T-helper 1 cell treated with Interleukin-12 subunit alpha and Interleukin-12 subunit beta and Interleukin-4 antibody, amounts not matched to agents 30 μg/mL and 1 μg/mL, for 36 hours (primary cell): ENCODE data around the gene LBX2.

Experiments used
- H3K27ac Mint-ChIP-seq: one replicate; pipeline ENCODE4 v1.8.0; 2021; ENCODE audit warnings: mild to moderate bottlenecking, mixed read lengths
- H3K27me3 Mint-ChIP-seq: one replicate; pipeline ENCODE4 v1.8.0; 2021; ENCODE audit warnings: low read depth, mixed read lengths
- H3K36me3 Mint-ChIP-seq: one replicate; pipeline ENCODE4 v1.8.0; 2021; ENCODE audit warnings: low read depth, mixed read lengths
- H3K4me1 Mint-ChIP-seq: one replicate; pipeline ENCODE4 v1.8.0; 2021; ENCODE audit warnings: low read depth, mixed read lengths
- H3K4me3 Mint-ChIP-seq: one replicate; pipeline ENCODE4 v1.8.0; 2021; ENCODE audit warnings: mild to moderate bottlenecking, moderate library complexity, mixed read lengths
- H3K9me3 Mint-ChIP-seq: one replicate; pipeline ENCODE4 v1.8.0; 2021; ENCODE audit warnings: mixed read lengths

The LBX2 gene

GRCh38 chr2:74530239-74531187, 31.1 kb upstream of the LBX2 start:
- H3K27me3 Mint-ChIP-seq, result no peaks in the 10 kb centered on the region
- peak overlapping the region; percentile 97 for H3K4me3 Mint-ChIP-seq
- H3K27ac Mint-ChIP-seq, result peak overlapping the region; percentile 96
- peaks cover 45% of the 10 kb centered on the region for H3K36me3 Mint-ChIP-seq
- no peaks in the 10 kb centered on the region for H3K9me3 Mint-ChIP-seq
- H3K4me1 Mint-ChIP-seq, result peaks cover 48% of the 10 kb centered on the region

- H3K9me3 Mint-ChIP-seq, result no peaks in the 10 kb centered on the region
- peak within 1 kb of the TSS; percentile 96 for H3K27ac Mint-ChIP-seq
- H3K36me3 Mint-ChIP-seq, result peaks cover 45% of the 10 kb centered on the region
- H3K4me1 Mint-ChIP-seq, result peaks cover 48% of the 10 kb centered on the region
- H3K27me3 Mint-ChIP-seq, result no peaks in the 10 kb centered on the region
- H3K4me3 Mint-ChIP-seq, result peak within 1 kb of the TSS; percentile 97
Measured at GRCh38 chr2:74529357-74530238, 30.2 kb upstream of the LBX2 start, which contains the start of the genes AUP1 and HTRA2. AUP1 (minus strand) TSS chr2:74529706; CDS start chr2:74529629, 77 bp downstream. HTRA2 (plus strand) TSS chr2:74529933; CDS start chr2:74530007, 74 bp downstream.

GRCh38 chr2:74528600-74529356, 29.4 kb upstream of the LBX2 start:
- Mint-ChIP-seq H3K4me3 (peak overlapping the region; percentile 97), H3K4me1 (peaks cover 46% of the 10 kb centered on the region), H3K27ac (peak overlapping the region; percentile 96), H3K9me3 (no peaks in the 10 kb centered on the region), H3K27me3 (no peaks in the 10 kb centered on the region), H3K36me3 (peaks cover 42% of the 10 kb centered on the region)

GRCh38 chr2:74527741-74528140, 28.3 kb upstream of the LBX2 start:
- H3K9me3 Mint-ChIP-seq, result no peaks in the 10 kb centered on the region
- H3K4me3 Mint-ChIP-seq, result peak overlapping the region; percentile 97
- H3K27ac Mint-ChIP-seq, result peak overlapping the region; percentile 96
- H3K4me1 Mint-ChIP-seq, result peaks cover 45% of the 10 kb centered on the region
- H3K36me3 Mint-ChIP-seq, result peaks cover 42% of the 10 kb centered on the region
- H3K27me3 Mint-ChIP-seq, result no peaks in the 10 kb centered on the region

GRCh38 chr2:74526649-74527230, 27.3 kb upstream of the LBX2 start:
- Mint-ChIP-seq H3K4me3 (no peak overlapping the region), H3K36me3 (peaks cover 35% of the 10 kb centered on the region), H3K27me3 (no peaks in the 10 kb centered on the region), H3K9me3 (no peaks in the 10 kb centered on the region), H3K4me1 (peaks cover 35% of the 10 kb centered on the region), H3K27ac (peak overlapping the region; percentile 7)

GRCh38 chr2:74525717-74526648, 26.6 kb upstream of the LBX2 start, which contains the start of gene DQX1:
DQX1 (minus strand) TSS chr2:74526231; CDS start chr2:74525729, 502 bp downstream.
- Mint-ChIP-seq H3K27ac (peak within 1 kb of the TSS; percentile 7), H3K4me3 (peak within 1 kb of the TSS; percentile 11), H3K9me3 (no peaks in the 10 kb centered on the region), H3K4me1 (peaks cover 27% of the 10 kb centered on the region), H3K36me3 (peaks cover 34% of the 10 kb centered on the region), H3K27me3 (no peaks in the 10 kb centered on the region)

- peaks cover 4% of the 10 kb centered on the region for H3K27me3 Mint-ChIP-seq
- no peak overlapping the region for H3K27ac Mint-ChIP-seq
- peaks cover 25% of the 10 kb centered on the region for H3K4me1 Mint-ChIP-seq
- peaks cover 32% of the 10 kb centered on the region for H3K36me3 Mint-ChIP-seq
- H3K9me3 Mint-ChIP-seq, result no peaks in the 10 kb centered on the region
- no peak overlapping the region for H3K4me3 Mint-ChIP-seq
Measured at GRCh38 chr2:74524955-74525716, 25.7 kb upstream of the LBX2 start.

- H3K9me3 Mint-ChIP-seq, result no peaks in the 10 kb centered on the region
- H3K27me3 Mint-ChIP-seq, result peaks cover 15% of the 10 kb centered on the region
- H3K36me3 Mint-ChIP-seq, result peaks cover 32% of the 10 kb centered on the region
- no peak overlapping the region for H3K27ac Mint-ChIP-seq
- no peak overlapping the region for H3K4me3 Mint-ChIP-seq
- peaks cover 24% of the 10 kb centered on the region for H3K4me1 Mint-ChIP-seq
Measured at GRCh38 chr2:74524005-74524404, 24.6 kb upstream of the LBX2 start.

GRCh38 chr2:74522516-74522915, 23.1 kb upstream of the LBX2 start:
- Mint-ChIP-seq H3K36me3 (peaks cover 19% of the 10 kb centered on the region), H3K4me3 (no peak overlapping the region), H3K9me3 (no peaks in the 10 kb centered on the region), H3K4me1 (peaks cover 12% of the 10 kb centered on the region), H3K27ac (no peak overlapping the region), H3K27me3 (peaks cover 30% of the 10 kb centered on the region)

- Mint-ChIP-seq H3K4me1 (peaks cover 15% of the 10 kb centered on the region), H3K36me3 (peaks cover 8% of the 10 kb centered on the region), H3K4me3 (peak overlapping the region; percentile 73), H3K27ac (peak overlapping the region; percentile 37), H3K9me3 (no peaks in the 10 kb centered on the region), H3K27me3 (peaks cover 76% of the 10 kb centered on the region)
Measured at GRCh38 chr2:74516650-74517049, 17.2 kb upstream of the LBX2 start.

GRCh38 chr2:74515981-74516633, 16.7 kb upstream of the LBX2 start:
- Mint-ChIP-seq H3K27me3 (peaks cover 81% of the 10 kb centered on the region), H3K4me3 (peak overlapping the region; percentile 73), H3K9me3 (no peaks in the 10 kb centered on the region), H3K36me3 (peaks cover 8% of the 10 kb centered on the region), H3K4me1 (peaks cover 16% of the 10 kb centered on the region), H3K27ac (peak overlapping the region; percentile 37)
